ENCODE measurements around the gene CDKN2B-AS1.
"Not testable (repeated sequence)": the region's sequence is repeated elsewhere in the genome, so short reads cannot be mapped to it uniquely, and the experiment has no call there.

Gene CDKN2B-AS1

DNA sequence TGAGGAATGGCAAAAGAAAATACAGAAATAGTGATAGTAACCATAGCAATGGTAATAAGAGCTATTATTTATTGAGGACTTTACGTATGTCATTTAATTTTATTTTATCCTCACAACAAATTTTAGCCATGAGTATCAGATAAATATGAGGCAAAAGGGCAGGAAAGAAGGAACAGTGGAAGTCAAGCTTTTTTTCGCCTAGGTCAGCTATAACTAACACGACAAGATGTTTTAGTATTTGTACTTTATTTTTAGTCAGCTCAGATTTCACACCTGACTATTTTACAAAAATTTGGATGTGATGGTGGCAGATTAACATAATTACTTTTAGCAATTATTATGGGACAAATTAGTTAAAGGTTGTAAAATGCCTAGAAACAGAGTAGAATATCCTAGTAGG lies 49.3 kb downstream of the CDKN2B-AS1 start:
- DNase-seq (ENCODE audit: low read depth, low spot score), result no peak

DNA sequence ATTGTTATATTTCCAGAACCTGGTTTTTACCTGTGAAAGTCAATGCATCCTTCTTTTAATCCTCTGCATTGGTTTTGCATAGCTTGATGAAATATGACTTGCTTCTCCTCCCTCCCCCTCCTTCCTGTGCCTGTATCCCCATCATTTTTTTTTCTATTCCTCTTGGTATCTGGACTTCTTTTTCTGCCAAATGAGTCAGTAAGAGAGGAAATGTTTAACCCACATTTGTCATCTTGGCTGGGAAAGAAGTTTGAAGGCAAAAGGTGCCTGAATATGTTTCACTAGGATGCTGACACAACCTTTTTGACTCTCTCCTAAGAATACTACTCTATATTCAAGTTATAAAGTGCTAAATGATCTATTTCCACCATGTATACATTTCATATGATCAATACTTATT lies 50.0 kb downstream of the CDKN2B-AS1 start:
- no peak for DNase-seq (ENCODE audit: low read depth, low spot score)

DNA sequence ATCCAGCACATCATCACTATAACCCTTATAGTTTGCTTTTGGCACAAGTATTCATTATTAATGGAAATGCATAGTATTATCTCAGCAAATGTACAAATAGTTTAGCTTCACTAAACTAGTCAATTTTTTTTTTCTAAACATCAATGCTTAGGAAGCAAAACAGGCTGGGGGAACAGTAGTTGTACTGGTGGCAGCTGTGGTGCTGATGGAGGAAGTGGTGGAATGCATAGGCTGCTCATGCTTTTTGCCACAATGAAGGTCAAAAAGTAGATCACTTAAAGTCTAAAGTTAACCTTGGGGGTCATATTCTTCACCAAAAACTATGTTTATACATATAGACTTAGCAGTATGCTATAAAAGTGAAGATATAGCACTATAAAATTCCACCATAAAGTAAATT lies 50.8 kb downstream of the CDKN2B-AS1 start:
- DNase-seq (ENCODE audit: low read depth, low spot score), result no peak

DNA sequence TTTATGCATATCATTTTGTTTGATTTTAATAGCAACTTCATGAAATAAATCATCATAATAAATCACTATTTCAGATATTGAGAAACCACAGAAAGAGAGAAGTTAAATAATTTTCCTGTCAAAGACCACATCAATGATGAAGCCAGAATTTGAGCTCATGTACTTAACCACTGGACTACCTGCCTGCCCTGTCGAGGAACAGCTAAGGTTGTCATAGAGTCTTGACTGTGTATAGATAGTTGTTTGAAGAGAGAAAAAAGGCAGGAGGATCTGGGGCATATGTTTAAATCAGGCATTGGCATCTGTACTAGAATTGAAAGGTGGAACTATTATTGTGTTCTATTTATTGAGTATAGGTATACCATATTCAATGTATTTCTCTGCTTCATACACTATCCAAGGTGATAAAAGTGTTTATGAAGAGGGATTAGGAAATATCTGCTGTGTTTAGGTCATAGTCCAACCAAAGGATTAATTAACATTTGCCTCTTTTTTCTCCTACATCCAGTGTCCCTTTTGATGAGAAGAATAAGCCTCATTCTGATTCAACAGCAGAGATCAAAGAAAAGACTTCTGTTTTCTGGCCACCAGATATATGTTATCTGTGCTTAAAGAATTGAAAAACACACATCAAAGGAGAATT lies 51.8 kb downstream of the CDKN2B-AS1 start:
- no peak for DNase-seq (ENCODE audit: low read depth, low spot score)

DNA sequence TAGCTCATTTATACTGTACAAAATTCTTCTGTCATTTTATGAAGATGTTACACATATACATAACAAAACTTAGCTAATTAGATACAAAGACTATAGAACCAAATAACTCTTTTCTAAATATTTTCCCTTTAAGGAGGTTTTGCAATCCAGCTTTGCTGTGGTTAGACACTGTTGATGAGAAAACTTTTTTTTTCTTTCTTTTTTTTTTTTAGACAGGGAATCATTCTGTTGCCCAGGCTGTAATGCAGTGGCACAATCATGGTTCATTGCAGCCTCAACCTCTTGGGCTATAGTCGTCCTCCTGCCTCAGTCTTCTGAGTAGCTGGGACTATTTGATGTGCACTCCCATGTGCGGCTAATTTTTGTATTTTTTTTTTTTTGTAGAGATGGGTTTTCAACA lies 53.0 kb downstream of the CDKN2B-AS1 start:
- no peak for DNase-seq (ENCODE audit: low read depth, low spot score)

DNA sequence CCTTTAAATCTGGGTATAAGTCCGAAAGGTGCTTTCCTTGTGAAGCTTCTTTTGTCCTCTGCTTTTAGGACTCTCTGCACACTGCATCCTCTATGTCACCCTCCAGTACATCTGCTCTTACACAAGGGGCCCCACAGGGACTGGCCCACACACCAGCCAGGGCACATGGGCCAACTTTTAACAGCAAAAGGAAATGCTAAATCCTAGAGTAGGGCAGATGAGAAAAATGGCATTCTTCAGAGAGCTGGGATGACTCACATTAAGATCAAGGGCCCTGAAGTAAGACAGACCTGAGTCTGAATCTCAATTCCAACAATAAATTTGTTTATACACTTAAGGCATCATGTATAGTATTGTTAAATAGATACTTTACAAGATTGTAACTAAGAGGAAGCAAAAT lies 54.8 kb downstream of the CDKN2B-AS1 start:
- no peak for DNase-seq (ENCODE audit: low read depth, low spot score)

DNA sequence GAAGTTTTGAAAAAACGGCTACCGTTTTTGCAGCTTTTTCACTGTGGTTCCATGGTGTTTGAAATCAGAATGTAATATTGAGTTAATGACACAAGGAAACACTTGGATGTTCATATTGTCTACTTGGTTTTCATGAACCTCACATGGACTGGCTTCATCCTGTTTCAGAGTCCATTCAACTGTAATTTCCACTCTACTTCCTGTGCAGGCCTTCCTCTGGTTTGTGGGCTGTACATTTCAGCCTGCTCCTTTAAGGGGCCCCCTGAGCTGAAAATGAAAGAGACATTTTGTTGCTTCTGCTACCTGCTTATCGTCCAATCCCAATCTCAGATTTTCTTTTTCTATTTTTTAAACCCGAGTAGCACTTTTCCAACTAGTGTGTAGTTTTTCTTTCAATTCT lies 56.3 kb downstream of the CDKN2B-AS1 start:
- DNase-seq (ENCODE audit: low read depth, low spot score), result no peak

DNA sequence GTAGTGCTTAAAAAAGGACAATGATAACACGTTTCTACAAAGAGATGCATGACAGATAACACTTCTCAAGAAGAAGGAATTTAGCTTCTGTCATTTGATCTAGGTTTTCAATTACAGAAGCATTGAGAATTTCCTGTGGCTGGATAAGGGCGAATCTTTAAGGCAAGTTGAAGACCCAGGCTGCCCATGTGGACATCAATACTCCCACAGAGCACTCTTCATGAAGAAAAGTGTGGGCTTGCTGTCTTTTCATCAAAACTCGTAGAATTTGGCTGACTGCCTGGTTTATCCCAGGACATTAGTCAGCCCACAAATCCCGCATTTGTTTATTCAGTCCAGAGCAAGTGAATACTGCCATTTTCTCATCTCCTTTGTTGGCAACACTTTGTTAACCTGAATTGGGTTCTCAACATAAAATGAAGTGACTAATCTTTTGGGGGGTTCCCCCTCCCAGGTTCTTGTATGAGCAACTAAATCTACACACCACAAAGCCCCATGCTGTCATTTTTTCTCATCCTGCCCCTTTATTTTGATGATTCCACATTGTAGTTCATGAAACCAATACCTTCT lies 57.9 kb downstream of the CDKN2B-AS1 start:
- no peak for DNase-seq (ENCODE audit: low read depth, low spot score)

DNA sequence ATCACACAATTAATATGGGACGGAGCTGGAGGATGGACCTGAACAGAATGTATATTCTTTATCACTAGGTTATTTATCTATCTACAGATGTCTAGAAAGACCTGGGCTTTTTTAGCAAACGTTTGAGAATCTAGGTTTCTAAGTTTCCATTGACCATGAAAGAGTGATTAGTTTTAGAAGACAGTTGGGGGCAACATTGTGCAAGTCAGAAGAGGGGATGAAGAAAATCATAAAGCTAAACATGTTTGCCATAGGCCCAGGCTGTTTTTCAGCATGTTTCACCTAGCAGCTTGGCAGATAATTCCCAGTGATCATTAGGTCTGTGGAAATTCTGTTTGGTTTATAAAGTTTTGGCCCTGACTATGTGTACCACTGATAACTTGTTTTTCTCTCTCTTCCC lies 58.6 kb downstream of the CDKN2B-AS1 start:
- no peak for DNase-seq (ENCODE audit: low read depth, low spot score)

DNA sequence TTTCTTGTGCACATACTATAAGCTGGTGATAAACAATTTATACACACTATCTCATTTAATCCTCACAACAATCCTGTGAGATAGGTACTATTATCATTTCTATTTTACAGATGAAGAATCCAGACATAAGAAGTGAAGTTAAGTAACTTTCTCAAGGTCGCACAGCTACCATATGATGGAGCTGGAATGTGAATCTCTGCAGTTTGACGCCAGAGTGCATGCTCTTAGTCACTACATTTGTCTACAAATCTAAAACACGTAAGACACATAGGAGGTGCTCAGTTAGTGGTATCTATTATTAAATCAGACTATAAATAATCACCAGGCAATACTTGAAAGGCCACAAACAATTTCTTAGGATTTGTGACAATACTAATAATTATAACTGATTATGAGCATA lies 59.5 kb downstream of the CDKN2B-AS1 start:
- no peak for DNase-seq (ENCODE audit: low read depth, low spot score)

DNA sequence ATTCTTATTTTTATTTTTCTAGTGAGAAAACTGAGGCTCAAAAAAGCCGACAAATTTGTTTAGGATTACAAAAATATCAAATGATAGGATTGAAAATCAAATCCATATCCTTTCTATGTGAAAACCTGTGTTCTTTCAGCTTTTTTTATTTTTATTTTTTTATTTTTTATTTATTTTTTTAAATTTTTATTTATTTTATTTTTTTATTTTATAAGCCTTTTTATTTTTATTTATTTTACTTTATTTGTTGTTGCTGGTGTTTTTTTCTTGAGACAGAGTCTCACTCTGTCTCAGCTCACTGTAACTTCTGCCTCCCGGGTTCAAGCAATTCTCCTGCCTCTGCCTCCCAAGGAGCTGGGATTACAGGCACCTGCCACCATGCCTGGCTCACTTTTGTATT lies 59.9 kb downstream of the CDKN2B-AS1 start:
- DNase-seq (ENCODE audit: low read depth, low spot score), result no peak

DNA sequence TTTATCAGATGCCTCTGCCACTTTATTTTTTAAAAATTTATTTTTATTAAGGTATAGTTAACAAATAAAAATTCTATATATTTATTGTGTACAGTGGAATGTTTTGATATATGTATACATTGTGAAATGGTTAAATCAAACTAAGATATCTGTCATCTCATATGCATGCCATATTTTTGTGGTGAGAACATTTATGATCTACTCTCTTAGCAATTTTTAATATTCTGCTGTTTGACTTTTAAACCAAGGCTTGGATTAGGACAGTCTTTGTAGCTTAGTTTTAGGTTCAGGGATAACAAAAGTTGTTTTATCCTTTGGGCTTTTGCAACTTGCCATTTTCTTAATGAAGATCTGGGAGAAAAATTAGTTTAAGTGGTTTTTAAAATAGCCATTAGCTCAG lies 60.5 kb downstream of the CDKN2B-AS1 start:
- no peak for DNase-seq (ENCODE audit: low read depth, low spot score)

DNA sequence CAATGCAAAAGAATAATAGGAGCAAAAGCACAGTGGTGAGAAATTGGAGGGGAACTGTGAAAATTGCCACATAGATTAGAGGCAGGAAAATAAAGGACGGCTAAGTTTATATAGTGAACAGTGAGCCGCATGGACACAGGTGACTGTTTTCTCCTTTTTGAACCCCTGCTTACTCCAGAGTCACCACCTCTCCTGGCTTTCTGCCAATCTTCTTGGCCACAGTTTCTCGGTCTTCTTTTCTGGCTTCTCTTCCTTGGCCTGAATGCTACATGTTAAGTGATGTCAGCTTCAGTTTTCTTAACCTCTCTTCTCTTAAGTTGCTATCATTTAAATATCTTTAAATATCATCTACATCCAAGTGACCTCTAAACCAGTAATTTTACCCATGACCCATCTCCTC lies 61.8 kb downstream of the CDKN2B-AS1 start:
- DNase-seq (ENCODE audit: low read depth, low spot score), result no peak

DNA sequence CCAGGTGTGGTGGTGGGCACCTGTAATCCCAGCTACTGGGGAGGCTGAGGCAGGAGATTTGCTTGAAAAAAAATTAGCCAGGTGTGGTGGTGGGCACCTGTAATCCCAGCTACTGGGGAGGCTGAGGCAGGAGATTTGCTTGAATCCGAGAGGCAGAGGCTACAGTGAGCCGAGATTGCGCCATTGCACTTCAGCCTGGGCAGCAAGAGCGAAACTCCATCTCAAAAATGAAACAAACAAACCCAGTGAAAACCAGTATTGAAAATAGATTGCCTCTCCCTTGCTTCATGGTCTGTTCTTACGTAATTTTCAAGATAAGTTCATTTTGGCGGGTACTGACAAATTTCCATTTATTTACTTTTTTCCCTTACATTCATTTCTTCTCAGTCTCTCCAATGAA lies 63.4 kb downstream of the CDKN2B-AS1 start:
- not testable (repeated sequence) for DNase-seq (ENCODE audit: low read depth, low spot score)

DNA sequence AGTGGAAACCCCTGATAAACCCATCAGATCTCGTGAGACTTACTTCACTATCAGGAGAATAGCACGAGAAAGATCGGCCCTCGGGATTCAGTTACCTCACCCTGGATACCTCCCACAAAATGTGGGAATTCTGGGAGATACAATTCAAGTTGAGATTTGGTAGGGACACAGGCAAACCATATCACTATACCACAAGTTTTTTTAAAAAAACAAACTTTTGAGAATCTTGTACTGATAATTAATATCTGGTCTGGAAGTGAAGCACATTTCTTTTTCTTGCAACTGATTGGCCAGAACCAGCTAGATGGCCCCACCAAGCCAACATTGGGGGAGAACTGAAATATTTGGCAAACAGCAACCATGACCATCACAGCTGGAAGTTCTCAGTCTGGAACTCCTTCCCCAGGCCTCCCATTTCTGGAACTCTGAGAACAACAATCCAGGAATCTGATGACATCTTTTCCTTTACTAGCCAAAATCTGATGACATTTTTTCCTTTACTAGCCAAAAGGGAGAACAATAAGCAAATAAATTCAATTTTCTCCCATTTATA lies 66.3 kb downstream of the CDKN2B-AS1 start:
- DNase-seq (ENCODE audit: low read depth, low spot score), result no peak

DNA sequence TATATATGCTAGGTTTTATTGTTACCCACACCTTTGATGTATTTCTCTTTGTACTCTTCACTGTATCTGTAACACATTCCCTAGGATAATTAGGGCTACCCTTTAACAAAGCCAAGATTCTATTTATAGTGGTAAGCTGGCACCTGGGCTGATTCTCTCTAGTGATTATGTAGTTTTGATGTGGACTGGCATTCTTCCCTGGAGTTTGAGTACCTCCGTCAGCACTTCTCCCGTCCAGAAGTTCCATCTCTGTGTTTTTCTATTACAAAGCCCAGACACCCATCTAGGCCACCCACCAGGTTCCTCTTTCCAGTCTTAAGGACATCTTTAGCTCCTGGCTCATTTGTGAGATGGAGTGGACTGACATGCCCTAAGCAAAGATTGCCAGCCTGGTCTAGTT lies 70.4 kb downstream of the CDKN2B-AS1 start:
- DNase-seq (ENCODE audit: low read depth, low spot score), result no peak

DNA sequence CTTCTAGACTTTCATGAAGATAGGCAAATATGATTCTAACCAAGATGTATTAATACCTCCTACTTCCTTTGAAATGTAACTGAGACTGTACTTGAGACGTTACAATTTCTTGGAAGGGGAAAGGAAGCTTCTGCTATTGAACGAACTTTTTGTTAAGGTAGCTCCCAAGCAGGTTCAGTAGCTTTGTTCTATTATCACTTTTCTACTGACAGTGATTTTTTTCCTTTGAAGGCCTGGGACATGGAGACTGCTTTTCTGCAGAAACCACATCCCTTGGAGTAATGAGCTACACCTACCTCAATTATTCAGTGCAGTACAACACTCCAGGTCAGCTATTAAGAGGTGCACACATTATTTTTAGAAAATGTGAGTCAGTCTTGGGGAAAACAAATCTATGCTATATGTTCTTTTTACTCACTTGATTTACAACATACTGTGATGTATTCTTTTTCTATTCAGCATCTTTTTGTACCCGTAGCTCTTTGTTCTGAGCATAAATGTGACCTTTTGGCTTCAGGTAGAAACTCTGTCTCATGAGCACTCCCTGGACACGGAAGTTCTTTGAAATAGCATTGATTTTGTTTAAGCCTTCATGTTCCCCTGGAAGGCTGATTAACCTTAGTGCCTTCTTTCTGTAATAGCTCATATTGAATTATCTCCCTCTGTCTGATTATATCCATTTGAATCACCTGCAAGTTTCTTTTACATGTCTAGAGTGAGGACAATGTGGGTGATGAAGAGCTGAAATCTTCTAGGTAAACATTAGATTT lies 71.0 kb downstream of the CDKN2B-AS1 start:
- DNase-seq (ENCODE audit: low read depth, low spot score), result no peak

DNA sequence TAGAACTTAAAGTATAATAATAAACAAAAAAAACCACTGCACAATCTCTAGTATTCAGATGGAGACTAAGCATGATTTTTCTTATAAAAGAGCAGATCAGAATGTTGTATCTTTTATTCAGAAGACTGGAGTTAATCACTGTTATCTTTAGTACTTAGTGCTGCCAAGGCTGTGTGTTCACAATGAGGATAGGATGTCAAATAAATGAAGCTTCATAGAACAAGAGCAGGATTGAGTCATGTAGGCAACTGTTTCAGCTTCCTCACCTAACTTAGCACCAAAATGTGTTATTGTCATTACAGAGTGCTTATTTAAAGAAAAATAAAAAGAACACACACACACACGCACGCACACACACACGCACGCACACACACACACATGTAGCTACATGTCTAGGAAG lies 72.6 kb downstream of the CDKN2B-AS1 start:
- no peak for DNase-seq (ENCODE audit: low read depth, low spot score)

DNA sequence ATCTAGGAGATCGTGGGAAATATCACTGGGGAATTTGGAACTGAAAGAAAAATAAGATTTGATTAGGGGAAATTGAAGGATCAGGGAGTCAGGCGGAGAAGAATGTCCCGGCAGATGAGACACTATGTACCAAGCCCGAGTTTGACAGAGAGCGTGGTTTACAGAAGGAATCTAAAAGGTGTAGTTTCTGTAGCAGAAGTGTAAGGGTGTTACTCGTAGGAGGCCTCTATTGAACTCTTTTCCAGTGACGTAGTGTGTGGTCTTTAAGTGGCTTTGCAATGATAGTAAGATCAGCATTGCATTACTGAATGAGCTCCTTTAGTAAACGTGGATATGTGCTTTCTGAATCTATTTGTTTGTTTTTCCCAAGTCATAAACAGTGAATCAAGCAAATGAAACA lies 73.8 kb downstream of the CDKN2B-AS1 start:
- no peak for DNase-seq (ENCODE audit: low read depth, low spot score)

DNA sequence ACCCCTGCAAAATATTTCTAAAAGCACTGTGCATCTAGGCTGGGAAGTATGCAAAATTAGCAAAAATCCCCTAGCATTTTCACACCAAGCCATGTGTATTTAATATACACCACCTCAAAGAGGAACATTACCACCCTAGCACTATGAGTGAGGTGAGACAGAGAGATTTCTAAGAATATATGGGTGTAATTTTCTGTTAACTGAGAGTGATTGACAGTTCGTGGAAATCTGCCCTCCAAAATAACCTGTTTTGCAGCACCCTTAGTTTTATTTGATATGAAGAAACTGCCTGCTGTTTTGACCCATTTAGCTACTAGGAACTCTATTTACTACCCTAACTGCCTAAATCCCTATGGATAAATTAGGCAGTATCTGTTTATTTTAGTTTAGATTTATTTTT lies 78.8 kb downstream of the CDKN2B-AS1 start:
- no peak for DNase-seq (ENCODE audit: low read depth, low spot score)

DNA sequence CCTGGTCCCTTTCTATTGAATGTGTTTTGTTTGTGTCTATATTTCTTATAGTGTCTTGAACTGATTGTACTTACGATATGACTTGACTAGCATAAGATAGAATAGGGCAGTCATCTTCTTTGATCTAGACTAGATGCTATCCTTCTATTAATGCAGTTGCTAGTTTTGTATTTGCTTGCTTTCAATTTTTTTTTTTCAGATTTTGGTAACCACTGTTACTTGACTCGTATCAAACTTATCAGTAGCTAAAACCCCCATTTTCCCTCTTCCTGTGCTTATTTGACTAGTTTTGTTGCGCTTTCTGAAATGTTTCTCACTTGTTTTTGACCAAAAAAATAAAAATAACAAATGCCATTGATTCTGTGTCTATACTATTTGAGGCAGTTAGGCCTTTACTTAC lies 83.5 kb downstream of the CDKN2B-AS1 start:
- no peak for DNase-seq (ENCODE audit: low read depth, low spot score)

DNA sequence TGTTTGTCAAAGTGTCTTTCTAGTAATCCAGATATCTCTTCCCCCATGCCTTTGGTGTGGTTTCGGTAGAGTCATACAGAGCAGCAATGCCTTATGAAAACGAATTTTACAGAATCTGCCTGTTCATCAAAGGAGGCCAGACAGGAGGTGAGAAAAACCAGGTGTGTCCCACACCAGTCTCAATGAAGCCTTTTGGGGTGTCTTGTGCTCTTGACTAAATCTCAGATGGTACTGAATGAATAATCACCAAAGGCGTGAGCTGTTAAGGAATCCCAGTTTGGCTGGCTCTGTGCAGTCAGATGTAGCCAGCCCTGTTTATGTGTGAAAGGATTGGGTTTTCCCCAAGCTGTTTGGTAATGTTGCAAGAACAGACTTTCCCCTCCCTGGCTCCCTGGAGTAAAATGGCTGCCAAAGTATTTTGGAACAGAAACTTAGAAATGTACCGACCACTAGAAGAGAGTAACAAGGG lies 85.3 kb downstream of the CDKN2B-AS1 start:
- DNase-seq (ENCODE audit: low read depth, low spot score), result no peak
